GM19463 (cell line): ENCODE results near the gene YY1.
"Not testable (repeated sequence)": the region's sequence is repeated elsewhere in the genome, so short reads cannot be mapped to it uniquely, and the experiment has no call there.

Experiments
- ATAC-seq: cut with Tn5 transposase; IDR thresholded peaks from one replicate; pipeline ENCODE4 v1.9.1; 2021; ENCODE audit warnings: mild to moderate bottlenecking, moderate library complexity; ENCODE audit not compliant: unreplicated experiment

YY1 gene

GRCh38 chr14:100238419-100239210 is at the start of gene YY1:
YY1 (plus strand) TSS chr14:100239144; CDS start chr14:100239245, 101 bp downstream.
- peak; percentile 70 for ATAC-seq

GRCh38 chr14:100190126-100190525 is 48.8 kb upstream of the YY1 start:
- ATAC-seq: no peak

GRCh38 chr14:100191584-100192249 is 47.2 kb upstream of the YY1 start:
- no peak for ATAC-seq

GRCh38 chr14:100192250-100192671 is 46.7 kb upstream of the YY1 start:
- ATAC-seq: no peak

- peak; percentile 98 for ATAC-seq
Observed at GRCh38 chr14:100192672-100193416, 46.1 kb upstream of the YY1 start.

- no peak for ATAC-seq
Observed at GRCh38 chr14:100193417-100194357, 45.3 kb upstream of the YY1 start.

GRCh38 chr14:100199240-100199860 is 39.6 kb upstream of the YY1 start:
- no peak for ATAC-seq

GRCh38 chr14:100200311-100200710 is 38.6 kb upstream of the YY1 start:
- ATAC-seq: no peak

GRCh38 chr14:100201701-100202100 is 37.2 kb upstream of the YY1 start:
- no peak for ATAC-seq

GRCh38 chr14:100202712-100203111 is 36.2 kb upstream of the YY1 start:
- no peak for ATAC-seq

- ATAC-seq: no peak
Observed at GRCh38 chr14:100203146-100203545, 35.8 kb upstream of the YY1 start.

- ATAC-seq: no peak
Observed at GRCh38 chr14:100203962-100204834, 34.7 kb upstream of the YY1 start.

- not testable (repeated sequence) for ATAC-seq
Observed at GRCh38 chr14:100204835-100205167, 34.1 kb upstream of the YY1 start.

GRCh38 chr14:100207588-100207987 is 31.4 kb upstream of the YY1 start:
- ATAC-seq: not testable (repeated sequence)

GRCh38 chr14:100208136-100208535 is 30.8 kb upstream of the YY1 start:
- not testable (repeated sequence) for ATAC-seq

- ATAC-seq: no peak
Observed at GRCh38 chr14:100211366-100211765, 27.6 kb upstream of the YY1 start.

GRCh38 chr14:100211893-100212292 is 27.1 kb upstream of the YY1 start:
- no peak for ATAC-seq

- no peak for ATAC-seq
Observed at GRCh38 chr14:100212476-100213333, 26.2 kb upstream of the YY1 start.
